ENCODE data around the gene PHF2. TPM values are rescaled to one million over a fixed set of nuclear protein-coding genes. Genes with fewer than 3 reads are reported as not detected.
A peak's percentile ranks its signal among the peaks of the same experiment; 100 is the strongest.

The PHF2 gene
- total and polyA plus RNA-seq, 12 donors = 13.9 to 31.3 (median 23.0) TPM

DNA sequence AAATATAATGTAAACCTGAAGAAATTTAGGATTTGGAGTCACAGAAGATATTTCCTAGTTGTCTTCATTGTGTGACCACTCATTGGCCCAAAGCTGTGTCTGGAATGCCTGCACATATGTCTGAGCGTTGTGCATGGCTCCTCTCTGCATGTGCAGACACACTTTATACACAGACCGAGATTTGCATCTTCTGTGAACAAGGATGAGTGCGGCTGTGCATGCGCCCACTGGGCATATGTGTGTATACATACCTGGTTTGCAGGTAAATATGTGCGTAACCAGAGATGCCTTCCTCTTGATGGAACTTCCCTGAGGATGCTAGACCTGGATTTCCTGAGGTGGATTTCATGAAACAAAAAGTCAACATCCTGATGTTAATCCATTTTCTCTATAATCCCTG, 19.1 kb downstream of the PHF2 start:
- H3K4me3 ChIP-seq = no peak overlapping the region
- no peaks in the 10 kb centered on the region for H3K27me3 ChIP-seq
- intact Hi-C loops (cut with DNase I) = loop anchor here in 1 of 10 donors (10.0 kb wide), 1 partner anchor 59 kb away; no protein-coding TSS in a partner anchor
- H3K4me1 ChIP-seq = peaks cover 18 to 73% (median 53%) of the 10 kb centered on the region in 9 donors
- 95% methylated on average over 5 of the region's 5 CpGs for WGBS, 2 donors
- H3K36me3 ChIP-seq = no peaks in the 10 kb centered on the region
- no peak for ATAC-seq
- no peak for DNase-seq
- H3K27ac ChIP-seq = no peak overlapping the region
- no peaks in the 10 kb centered on the region for H3K9me3 ChIP-seq
- TF ChIP-seq, protein P1, sequence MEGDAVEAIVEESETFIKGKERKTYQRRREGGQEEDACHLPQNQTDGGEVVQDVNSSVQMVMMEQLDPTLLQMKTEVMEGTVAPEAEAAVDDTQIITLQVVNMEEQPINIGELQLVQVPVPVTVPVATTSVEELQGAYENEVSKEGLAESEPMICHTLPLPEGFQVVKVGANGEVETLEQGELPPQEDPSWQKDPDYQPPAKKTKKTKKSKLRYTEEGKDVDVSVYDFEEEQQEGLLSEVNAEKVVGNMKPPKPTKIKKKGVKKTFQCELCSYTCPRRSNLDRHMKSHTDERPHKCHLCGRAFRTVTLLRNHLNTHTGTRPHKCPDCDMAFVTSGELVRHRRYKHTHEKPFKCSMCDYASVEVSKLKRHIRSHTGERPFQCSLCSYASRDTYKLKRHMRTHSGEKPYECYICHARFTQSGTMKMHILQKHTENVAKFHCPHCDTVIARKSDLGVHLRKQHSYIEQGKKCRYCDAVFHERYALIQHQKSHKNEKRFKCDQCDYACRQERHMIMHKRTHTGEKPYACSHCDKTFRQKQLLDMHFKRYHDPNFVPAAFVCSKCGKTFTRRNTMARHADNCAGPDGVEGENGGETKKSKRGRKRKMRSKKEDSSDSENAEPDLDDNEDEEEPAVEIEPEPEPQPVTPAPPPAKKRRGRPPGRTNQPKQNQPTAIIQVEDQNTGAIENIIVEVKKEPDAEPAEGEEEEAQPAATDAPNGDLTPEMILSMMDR (IDR thresholded peaks at IDR 0.05) = no peak

GRCh38 chr9:93595861-93596365, 19.5 kb downstream of the PHF2 start:
- DNase-seq = no peak
- 77 to 88% methylated on average over 5 of the region's 5 CpGs for WGBS, 2 donors

DNA sequence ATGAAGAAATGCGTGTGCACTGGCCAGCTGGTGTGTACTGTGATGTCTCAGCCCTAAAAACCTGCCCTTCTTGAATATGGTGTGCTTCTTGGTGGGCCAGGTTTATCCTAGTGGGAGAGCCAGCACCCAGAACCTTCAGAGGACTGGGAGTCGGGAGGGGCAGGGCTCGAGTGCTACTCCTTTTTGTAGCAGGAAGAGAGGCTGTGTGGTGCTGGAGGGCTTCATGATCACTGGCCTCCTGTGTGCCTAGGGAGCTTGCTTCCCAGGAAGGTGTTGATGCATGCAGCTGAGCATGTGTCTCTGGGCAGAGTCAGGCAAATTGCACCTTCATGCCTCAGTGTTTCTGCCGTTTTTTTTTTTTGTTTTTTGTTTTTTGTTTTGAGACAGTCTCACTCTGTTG, 20.0 kb downstream of the PHF2 start:
- ATAC-seq (no peak), DNase-seq (no peak)
- TF ChIP-seq, protein P1 (IDR thresholded peaks at IDR 0.05) = no peak
- Histone ChIP-seq H3K9me3 (no peaks in the 10 kb centered on the region), H3K27me3 (no peaks in the 10 kb centered on the region), H3K27ac (no peak overlapping the region), H3K4me3 (no peak overlapping the region), H3K36me3 (no peaks in the 10 kb centered on the region), H3K4me1 (peaks cover 18 to 71% (median 53%) of the 10 kb centered on the region in 9 donors)
- WGBS, 2 donors = 76 to 85% methylated on average over 4 of the region's 4 CpGs
- intact Hi-C loops (cut with DNase I) = loop anchor here in 1 of 10 donors (10.0 kb wide), 1 partner anchor 58 kb away; no protein-coding TSS in a partner anchor

More at GRCh38 chr9:93595861-93596365, 19.5 kb downstream of the PHF2 start:
- Histone ChIP-seq H3K27me3 (no peaks in the 10 kb centered on the region), H3K4me1 (peaks cover 18 to 71% (median 54%) of the 10 kb centered on the region in 9 donors), H3K36me3 (no peaks in the 10 kb centered on the region), H3K4me3 (no peak overlapping the region), H3K27ac (no peak overlapping the region), H3K9me3 (no peaks in the 10 kb centered on the region)
- TF ChIP-seq, protein P1 (IDR thresholded peaks at IDR 0.05) = no peak
- intact Hi-C loops (cut with DNase I) = loop anchor here in 1 of 10 donors (10.0 kb wide), 1 partner anchor 59 kb away; no protein-coding TSS in a partner anchor
- ATAC-seq = no peak

DNA sequence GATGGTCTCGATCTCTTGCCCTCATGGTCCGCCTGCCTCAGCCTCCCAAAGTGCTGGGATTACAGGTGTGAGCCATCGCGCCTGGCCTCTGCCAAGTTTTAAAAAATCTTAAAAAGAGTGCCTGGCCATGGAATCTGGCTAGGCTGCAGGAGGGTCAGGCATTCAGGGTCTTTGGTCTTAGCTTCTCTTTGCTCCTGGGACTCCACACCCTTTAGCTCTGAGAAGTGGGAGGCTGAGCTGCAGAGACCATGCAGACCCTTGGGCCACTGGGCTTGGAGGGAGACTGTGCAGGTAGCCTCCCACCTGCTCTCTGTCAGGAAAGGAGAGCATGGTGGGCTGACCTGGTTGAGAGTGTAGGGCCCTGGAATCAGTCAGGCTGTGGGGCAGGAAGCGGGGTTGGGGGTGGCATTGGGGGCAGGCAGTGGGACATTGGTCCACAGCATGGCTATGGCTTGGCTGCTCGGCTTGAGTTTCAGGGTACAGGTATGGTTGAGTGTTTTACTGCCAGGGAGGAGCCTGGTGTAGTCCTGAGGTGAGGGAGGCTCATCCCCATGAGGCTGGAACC, 20.8 kb downstream of the PHF2 start:
- ATAC-seq = no peak
- Histone ChIP-seq H3K4me3 (no peak overlapping the region), H3K9me3 (no peaks in the 10 kb centered on the region), H3K36me3 (no peaks in the 10 kb centered on the region), H3K4me1 (peaks cover 18 to 66% (median 47%) of the 10 kb centered on the region in 9 donors), H3K27me3 (no peaks in the 10 kb centered on the region), H3K27ac (peak overlapping the region in 1 of 10 donors; percentile 74)
- intact Hi-C loops (cut with DNase I) = loop anchor here in 1 of 10 donors (10.0 kb wide), 1 partner anchor 58 kb away; no protein-coding TSS in a partner anchor
- no peak for DNase-seq
- TF ChIP-seq, protein P1 (IDR thresholded peaks at IDR 0.05) = no peak
- 91 to 99% methylated on average over 6 of the region's 6 CpGs for WGBS, 2 donors
